SK-N-SH treated with all-trans-retinoic acid at 6 μM for 48 hours (cell line): ENCODE data around the gene ARHGEF40.
"Not testable (repeated sequence)": the region's sequence is repeated elsewhere in the genome, so short reads cannot be mapped to it uniquely, and the experiment has no call there.

ENCODE experiments used
- ATAC-seq: fragments of 200-7000 bp; cut with Tn5 transposase; 3 replicates; pipeline ENCODE4 v1.9.1; 2020; ENCODE audit warnings: mild to moderate bottlenecking, moderate library complexity
- CSDC2 ChIP-seq: fragments of 250-450 bp; sonication (Bioruptor Pico); IDR thresholded peaks from 2 replicates; pipeline ENCODE4 v1.5.0; 2020; ENCODE audit warnings: mild to moderate bottlenecking, moderate library complexity
- GLIS3 ChIP-seq: fragments of 250-450 bp; sonication (Bioruptor Pico); IDR thresholded peaks from 2 replicates; pipeline ENCODE4 v1.5.0; 2020; ENCODE audit warnings: mild to moderate bottlenecking, moderate library complexity
- ISL1 ChIP-seq: fragments of 250-450 bp; sonication (Bioruptor Pico); IDR thresholded peaks from 2 replicates; pipeline ENCODE4 v2.1.2; 2022; ENCODE audit warnings: mild to moderate bottlenecking, moderate library complexity
- OSR1 ChIP-seq: fragments of 250-450 bp; sonication (Bioruptor Pico); IDR thresholded peaks from 2 replicates; pipeline ENCODE4 v1.8.0; 2022; ENCODE audit warnings: moderate library complexity, mild to moderate bottlenecking, inconsistent platforms
- PPARA ChIP-seq: fragments of 250-450 bp; sonication (Bioruptor Pico); IDR thresholded peaks from 2 replicates; pipeline ENCODE4 v1.5.0; 2020; ENCODE audit warnings: mild to moderate bottlenecking, borderline replicate concordance
- TCF4 ChIP-seq: fragments of 250-450 bp; sonication (Bioruptor Pico); IDR thresholded peaks from 2 replicates; pipeline ENCODE4 v1.8.0; 2021; ENCODE audit warnings: mild to moderate bottlenecking, moderate library complexity, borderline replicate concordance
- TOX ChIP-seq: fragments of 250-450 bp; sonication (Bioruptor Pico); IDR thresholded peaks from 2 replicates; pipeline ENCODE4 v1.8.0; 2021; ENCODE audit warnings: mild to moderate bottlenecking, moderate library complexity, borderline replicate concordance
- ZFP3 ChIP-seq: fragments of 250-450 bp; sonication (Bioruptor Pico); IDR thresholded peaks from 2 replicates; pipeline ENCODE4 v1.5.0; 2020; ENCODE audit warnings: mild to moderate bottlenecking, moderate library complexity
- ZFP30 ChIP-seq: fragments of 450-650 bp; formaldehyde crosslinking; IDR thresholded peaks from 2 replicates; pipeline ENCODE4 v1.5.0; 2022; ENCODE audit warnings: mild to moderate bottlenecking, moderate library complexity
- ZNF565 ChIP-seq: fragments of 450-650 bp; formaldehyde crosslinking; conservative IDR thresholded peaks from 2 replicates; pipeline ENCODE4 v1.5.0; 2020; ENCODE audit warnings: low read depth, mild to moderate bottlenecking, moderate library complexity
- ZNF70 ChIP-seq: fragments of 450-650 bp; formaldehyde crosslinking; IDR thresholded peaks from 2 replicates; pipeline ENCODE4 v1.5.0; 2020; ENCODE audit warnings: mild to moderate bottlenecking, moderate library complexity
- TF ChIP-seq, protein P1 (sequence below): fragments of 250-450 bp; sonication (Bioruptor Pico); IDR thresholded peaks from 2 replicates; pipeline ENCODE4 v1.5.1; 2020; ENCODE audit warnings: low read depth, mild to moderate bottlenecking, moderate library complexity
- TF ChIP-seq, protein P2 (sequence below): fragments of 250-450 bp; sonication (Bioruptor Pico); IDR thresholded peaks from 2 replicates; pipeline ENCODE4 v1.5.0; 2020; ENCODE audit warnings: mild to moderate bottlenecking, moderate library complexity
- TF ChIP-seq, protein P3 (sequence below): fragments of 250-450 bp; sonication (Bioruptor Pico); IDR thresholded peaks from 2 replicates; pipeline ENCODE4 v1.5.1; 2021; ENCODE audit warnings: mild to moderate bottlenecking, moderate library complexity
- TF ChIP-seq, protein P4 (sequence below): fragments of 250-450 bp; sonication (Bioruptor Pico); IDR thresholded peaks from 2 replicates; pipeline ENCODE4 v1.8.0; 2021; ENCODE audit warnings: low read depth, mild to moderate bottlenecking, moderate library complexity, borderline replicate concordance
- TF ChIP-seq, protein P5 (sequence below): fragments of 250-450 bp; sonication (Bioruptor Pico); IDR thresholded peaks from 2 replicates; pipeline ENCODE4 v1.8.0; 2020; ENCODE audit warnings: mild to moderate bottlenecking, moderate library complexity, borderline replicate concordance

The ARHGEF40 gene

DNA sequence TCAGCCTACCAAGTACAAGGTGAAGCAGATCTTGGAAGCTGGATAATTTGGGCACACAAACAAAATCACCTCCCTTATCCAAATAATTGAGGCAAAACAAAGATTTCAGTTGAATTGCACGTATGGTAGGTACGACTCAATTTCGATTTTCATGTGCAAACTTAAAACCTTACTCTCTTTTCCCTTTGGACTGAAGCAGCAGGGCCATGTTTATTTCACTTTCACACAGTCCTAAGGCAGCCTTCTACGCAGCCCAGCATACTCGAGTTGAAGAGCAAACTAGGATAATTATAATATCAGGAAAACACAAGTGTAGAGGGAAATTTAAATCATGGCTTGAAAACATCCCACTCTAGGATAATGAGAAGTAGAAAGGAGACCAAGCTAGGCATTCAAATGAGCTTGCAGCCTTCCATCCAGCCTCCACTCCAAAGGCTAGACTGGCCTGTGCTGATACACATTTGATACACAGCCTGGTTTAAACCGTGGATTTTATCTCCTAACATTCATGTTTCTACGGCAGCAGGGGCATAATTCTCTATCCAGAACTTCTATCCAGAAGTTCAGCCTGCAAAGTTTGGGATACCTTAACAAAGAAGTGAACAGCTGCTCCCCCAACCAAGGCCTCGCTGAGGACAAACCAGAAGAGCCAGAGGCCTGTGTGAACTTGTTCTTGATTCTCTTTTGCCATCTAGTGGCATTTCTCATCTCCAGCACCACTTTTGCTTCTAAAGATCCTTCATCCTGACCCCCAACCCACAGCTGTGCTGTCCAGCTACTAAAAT, 30.3 kb upstream of the ARHGEF40 start (continued):
- TF ChIP-seq, protein P1, sequence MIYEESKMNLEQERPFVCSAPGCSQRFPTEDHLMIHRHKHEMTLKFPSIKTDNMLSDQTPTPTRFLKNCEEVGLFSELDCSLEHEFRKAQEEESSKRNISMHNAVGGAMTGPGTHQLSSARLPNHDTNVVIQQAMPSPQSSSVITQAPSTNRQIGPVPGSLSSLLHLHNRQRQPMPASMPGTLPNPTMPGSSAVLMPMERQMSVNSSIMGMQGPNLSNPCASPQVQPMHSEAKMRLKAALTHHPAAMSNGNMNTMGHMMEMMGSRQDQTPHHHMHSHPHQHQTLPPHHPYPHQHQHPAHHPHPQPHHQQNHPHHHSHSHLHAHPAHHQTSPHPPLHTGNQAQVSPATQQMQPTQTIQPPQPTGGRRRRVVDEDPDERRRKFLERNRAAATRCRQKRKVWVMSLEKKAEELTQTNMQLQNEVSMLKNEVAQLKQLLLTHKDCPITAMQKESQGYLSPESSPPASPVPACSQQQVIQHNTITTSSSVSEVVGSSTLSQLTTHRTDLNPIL (CRISPR knock-in tag), result no peak
- TF ChIP-seq PPARA (CRISPR knock-in tag), result no peak
- TF ChIP-seq, protein P2, sequence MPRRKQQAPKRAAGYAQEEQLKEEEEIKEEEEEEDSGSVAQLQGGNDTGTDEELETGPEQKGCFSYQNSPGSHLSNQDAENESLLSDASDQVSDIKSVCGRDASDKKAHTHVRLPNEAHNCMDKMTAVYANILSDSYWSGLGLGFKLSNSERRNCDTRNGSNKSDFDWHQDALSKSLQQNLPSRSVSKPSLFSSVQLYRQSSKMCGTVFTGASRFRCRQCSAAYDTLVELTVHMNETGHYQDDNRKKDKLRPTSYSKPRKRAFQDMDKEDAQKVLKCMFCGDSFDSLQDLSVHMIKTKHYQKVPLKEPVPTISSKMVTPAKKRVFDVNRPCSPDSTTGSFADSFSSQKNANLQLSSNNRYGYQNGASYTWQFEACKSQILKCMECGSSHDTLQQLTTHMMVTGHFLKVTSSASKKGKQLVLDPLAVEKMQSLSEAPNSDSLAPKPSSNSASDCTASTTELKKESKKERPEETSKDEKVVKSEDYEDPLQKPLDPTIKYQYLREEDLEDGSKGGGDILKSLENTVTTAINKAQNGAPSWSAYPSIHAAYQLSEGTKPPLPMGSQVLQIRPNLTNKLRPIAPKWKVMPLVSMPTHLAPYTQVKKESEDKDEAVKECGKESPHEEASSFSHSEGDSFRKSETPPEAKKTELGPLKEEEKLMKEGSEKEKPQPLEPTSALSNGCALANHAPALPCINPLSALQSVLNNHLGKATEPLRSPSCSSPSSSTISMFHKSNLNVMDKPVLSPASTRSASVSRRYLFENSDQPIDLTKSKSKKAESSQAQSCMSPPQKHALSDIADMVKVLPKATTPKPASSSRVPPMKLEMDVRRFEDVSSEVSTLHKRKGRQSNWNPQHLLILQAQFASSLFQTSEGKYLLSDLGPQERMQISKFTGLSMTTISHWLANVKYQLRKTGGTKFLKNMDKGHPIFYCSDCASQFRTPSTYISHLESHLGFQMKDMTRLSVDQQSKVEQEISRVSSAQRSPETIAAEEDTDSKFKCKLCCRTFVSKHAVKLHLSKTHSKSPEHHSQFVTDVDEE (CRISPR knock-in tag), result no peak
- no peak for TF ChIP-seq ZNF70 (CRISPR knock-in tag)
- TF ChIP-seq CSDC2, result no peak
- no peak for TF ChIP-seq TOX (CRISPR knock-in tag)
- no peak for TF ChIP-seq OSR1 (CRISPR knock-in tag)

DNA sequence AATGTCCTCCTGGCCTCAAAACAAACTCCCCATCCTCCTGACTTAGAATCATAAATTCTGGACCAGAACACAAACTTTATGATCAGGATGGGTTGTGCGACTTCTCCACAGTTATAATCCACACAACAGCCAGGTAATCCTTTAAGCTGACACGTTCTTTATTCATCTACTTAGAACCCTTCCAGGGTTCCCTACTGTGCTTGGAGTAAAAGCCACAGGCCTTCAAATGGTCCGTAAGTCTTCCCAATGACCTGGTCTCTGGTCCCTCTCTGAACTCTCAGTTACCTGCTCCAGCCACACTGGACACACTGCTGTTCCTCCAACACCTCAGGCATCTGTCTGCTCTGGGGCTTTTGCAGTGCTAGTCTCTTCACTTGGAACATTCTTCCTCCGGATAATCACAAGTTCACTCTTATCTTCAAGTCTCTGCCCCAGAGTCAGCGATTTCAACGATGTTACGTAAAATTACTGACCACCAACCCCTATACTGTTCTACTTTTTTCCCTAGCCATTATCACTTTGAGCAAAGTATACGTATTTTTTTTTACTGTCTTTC, 29.7 kb upstream of the ARHGEF40 start:
- TF ChIP-seq, protein P3, sequence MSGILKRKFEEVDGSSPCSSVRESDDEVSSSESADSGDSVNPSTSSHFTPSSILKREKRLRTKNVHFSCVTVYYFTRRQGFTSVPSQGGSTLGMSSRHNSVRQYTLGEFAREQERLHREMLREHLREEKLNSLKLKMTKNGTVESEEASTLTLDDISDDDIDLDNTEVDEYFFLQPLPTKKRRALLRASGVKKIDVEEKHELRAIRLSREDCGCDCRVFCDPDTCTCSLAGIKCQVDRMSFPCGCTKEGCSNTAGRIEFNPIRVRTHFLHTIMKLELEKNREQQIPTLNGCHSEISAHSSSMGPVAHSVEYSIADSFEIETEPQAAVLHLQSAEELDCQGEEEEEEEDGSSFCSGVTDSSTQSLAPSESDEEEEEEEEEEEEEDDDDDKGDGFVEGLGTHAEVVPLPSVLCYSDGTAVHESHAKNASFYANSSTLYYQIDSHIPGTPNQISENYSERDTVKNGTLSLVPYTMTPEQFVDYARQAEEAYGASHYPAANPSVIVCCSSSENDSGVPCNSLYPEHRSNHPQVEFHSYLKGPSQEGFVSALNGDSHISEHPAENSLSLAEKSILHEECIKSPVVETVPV, result no peak
- TF ChIP-seq, protein P4, sequence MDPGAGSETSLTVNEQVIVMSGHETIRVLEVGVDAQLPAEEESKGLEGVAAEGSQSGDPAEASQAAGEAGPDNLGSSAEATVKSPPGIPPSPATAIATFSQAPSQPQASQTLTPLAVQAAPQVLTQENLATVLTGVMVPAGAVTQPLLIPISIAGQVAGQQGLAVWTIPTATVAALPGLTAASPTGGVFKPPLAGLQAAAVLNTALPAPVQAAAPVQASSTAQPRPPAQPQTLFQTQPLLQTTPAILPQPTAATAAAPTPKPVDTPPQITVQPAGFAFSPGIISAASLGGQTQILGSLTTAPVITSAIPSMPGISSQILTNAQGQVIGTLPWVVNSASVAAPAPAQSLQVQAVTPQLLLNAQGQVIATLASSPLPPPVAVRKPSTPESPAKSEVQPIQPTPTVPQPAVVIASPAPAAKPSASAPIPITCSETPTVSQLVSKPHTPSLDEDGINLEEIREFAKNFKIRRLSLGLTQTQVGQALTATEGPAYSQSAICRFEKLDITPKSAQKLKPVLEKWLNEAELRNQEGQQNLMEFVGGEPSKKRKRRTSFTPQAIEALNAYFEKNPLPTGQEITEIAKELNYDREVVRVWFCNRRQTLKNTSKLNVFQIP (CRISPR knock-in tag), result no peak
- TF ChIP-seq TCF4 (CRISPR knock-in tag) (no peak), ISL1 (CRISPR knock-in tag) (no peak), ZFP30 (CRISPR knock-in tag) (no peak)
- no peak; the same call in 2 of the 3 replicates for ATAC-seq

DNA sequence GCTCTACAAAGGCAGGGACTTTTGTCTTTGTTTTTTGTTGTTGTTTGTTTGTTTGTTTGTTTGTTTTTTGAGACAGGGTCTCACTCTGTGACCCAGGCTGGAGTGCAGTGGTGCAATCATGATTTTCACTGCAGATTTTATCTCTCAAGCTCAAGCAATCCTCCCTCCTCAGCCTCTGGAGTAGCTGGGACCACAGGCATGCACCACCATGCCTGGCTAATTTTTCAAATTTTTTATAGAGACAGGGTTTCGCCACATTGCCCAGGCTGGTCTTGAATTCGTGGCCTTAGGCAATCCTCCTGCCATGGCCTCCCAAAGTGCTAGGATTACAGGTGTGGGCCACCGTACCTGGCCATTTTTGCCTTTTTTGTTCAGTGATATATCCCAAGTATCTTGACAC, 29.2 kb upstream of the ARHGEF40 start:
- not testable (repeated sequence) for ATAC-seq

DNA sequence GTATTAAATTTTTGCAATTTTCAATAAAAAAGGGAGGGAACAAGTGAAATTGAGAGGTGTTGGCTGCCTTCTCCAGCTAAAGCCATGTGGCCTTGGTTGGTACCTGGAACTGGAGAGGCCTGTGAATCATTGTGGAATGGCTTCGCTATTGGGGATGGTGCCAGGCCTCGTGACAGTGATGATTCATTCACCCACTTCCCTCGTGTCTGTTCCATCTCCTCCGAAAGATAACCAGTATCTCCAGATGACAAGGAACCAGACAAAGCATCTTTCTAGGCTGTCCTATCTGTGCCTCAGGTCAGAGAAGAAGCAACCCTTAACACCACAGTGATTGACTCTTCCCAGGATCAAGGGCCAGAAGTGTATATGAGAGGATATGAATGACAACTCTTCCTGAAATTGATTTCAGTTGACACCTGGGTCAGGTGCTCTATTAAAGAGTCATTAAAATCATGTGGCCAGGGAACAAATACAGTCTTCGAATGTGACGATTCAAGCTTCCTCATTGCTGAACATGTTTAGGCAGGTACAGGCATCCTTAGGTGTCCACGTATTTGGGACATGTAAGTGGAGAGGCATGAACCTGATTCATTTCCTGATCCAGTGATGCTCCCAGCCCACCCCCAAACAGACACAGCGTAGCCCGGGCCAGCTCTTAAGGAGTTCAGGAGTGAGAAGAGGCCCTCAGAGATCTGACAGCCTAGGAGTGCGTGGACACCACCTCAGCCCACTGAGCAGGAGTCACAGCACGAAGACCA, 28.2 kb upstream of the ARHGEF40 start, which contains the start of gene RNASE7:
TSS of gene RNASE7 (plus strand) at position 687 of the 758 bp plus-strand sequence. CDS start 631 bp downstream, outside the sequence.
- ATAC-seq, result peak; percentile 25
- TF ChIP-seq ISL1 (CRISPR knock-in tag) (no peak), ZFP3 (CRISPR knock-in tag) (no peak), TCF4 (CRISPR knock-in tag) (no peak), ZNF565 (CRISPR knock-in tag) (no peak), GLIS3 (no peak)
- TF ChIP-seq, protein P5, sequence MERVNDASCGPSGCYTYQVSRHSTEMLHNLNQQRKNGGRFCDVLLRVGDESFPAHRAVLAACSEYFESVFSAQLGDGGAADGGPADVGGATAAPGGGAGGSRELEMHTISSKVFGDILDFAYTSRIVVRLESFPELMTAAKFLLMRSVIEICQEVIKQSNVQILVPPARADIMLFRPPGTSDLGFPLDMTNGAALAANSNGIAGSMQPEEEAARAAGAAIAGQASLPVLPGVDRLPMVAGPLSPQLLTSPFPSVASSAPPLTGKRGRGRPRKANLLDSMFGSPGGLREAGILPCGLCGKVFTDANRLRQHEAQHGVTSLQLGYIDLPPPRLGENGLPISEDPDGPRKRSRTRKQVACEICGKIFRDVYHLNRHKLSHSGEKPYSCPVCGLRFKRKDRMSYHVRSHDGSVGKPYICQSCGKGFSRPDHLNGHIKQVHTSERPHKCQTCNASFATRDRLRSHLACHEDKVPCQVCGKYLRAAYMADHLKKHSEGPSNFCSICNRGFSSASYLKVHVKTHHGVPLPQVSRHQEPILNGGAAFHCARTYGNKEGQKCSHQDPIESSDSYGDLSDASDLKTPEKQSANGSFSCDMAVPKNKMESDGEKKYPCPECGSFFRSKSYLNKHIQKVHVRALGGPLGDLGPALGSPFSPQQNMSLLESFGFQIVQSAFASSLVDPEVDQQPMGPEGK (CRISPR knock-in tag), result no peak
